GM21423 (cell line): Measurements from ENCODE around the gene TBX3.

Source experiments
- ATAC-seq: cut with Tn5 transposase; IDR thresholded peaks from one replicate; pipeline ENCODE4 v1.9.1; 2021; ENCODE audit warnings: mild to moderate bottlenecking, moderate library complexity; ENCODE audit not compliant: unreplicated experiment

Gene TBX3

DNA sequence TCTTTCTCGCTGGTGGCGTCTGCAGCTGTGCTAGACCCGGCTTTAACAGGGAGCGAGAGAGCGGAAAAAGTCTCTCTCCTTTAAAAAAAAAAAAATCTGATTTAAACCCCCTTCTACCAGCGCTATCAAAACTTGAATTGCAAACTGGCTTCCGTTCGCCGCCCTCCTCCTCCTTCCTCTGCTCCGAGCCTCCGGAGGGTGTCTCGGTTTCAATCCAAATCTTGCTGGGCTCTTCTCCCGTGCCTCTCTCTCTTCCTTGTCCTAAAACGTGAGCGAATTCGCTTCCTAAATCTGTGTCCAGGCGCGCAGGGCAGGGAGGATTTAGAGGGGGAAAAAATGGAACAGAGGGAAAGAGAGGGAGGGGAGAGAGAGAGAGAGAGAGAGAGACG lies 272 bp downstream of the TBX3 start:
- no peak for ATAC-seq

DNA sequence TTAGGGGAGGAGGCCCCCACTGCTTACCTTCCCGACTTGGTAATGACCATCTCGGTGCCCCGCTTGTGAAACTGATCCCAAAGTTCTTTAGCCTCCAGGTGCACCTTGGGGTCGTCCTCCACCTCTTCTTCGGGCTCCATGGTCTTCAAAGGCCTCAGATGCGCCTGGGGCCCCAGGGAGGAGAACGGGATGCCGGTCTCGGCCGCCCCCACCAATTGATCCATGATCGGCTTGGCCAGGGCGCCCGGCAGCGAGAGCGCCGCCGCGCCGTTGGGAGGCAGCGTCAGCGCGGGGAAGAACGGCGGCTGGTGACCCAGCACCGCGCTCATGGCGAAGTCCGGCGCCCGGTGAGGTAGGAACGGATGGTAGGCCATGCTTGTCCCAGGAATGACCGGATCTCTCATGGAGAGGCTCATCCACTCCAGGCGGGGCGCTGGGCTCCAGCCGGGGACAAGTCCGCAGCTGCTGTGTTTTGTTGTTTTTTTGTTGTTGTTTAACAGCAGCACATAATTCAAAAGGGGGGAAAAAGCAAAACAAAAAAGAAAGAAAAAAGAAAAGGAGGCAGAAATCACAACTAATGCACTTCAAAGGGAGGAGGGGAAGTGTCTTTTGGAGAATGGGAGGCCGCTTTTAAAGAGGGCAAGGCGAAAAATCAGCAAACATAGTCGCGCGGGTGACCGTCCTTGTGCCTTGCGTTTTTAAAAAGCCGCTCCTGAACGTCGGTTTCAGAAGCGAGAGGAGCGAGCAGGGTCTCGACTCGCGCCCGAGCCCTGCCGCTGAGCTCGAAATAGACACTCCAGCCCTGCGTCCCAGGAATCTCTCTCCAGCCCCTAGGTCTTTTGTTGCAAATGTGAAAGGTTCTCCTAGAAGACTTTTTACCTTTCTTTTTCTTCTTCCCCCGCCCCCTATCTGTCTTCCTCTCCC lies 928 bp downstream of the TBX3 start:
- no peak for ATAC-seq

DNA sequence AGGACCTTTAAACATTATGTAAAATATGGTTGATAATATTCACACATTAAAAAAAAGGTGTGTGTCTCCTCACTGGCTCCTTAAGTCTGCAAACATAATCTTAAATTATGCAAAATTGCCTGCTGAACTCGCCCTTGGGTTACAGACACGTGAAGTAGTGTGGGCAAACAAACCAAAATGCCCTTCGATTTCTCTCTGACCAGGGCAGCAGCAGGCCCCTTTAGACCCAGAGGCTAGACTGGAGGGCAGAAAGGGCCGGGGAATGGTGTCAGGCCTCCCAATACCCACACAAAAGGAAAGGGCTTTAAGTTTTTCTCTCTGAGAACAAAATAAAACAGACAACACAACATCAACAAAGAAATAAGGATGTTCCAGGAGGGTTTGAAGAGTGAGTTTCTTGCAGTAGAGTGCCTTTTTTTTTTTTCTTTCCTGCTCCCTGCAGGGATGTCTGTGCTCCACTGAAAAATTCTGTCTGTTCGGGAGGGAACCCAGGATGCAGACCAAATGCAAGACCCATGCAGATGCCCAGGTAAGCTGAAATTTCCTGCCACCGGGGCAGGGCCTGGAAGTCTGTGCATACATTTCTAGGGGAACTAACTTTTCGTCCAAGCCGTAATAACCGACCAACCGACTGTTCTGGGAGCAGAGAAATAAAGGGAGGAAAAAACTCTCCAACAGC lies 1.7 kb downstream of the TBX3 start:
- no peak for ATAC-seq

DNA sequence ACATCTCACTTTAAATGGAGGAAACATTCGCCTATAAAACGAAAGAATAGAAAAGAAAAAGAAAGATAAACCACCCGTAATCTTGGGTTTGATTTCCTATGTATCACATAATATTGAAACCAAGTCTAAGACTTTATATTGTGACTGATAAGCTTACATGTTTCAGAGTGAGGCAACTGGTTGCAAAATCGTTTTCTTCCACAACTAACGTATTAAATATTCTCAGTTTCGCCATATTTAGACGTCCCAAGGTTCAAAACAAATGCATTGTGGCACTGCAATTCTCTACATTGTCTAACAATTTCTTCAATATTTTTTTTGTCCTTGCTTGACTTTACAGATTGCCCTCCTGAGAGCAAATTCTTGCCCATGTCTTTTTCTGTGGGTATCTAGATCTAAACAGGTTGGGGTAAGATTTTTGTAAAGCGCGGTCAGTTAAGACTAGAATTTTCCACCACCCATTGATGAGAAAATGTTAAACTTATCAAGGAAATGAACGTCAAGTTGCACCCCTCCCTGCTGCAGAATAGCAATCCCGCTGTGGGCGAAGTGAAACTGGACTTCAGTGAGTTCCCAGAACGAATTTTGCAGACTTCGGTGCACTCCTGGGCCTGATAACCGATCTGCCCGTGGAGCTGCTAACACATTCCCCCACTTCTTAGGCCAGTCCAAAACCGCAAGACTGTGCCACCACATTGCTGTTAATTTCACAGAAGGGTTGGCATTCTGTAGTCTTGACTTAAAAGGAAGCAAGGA lies 2.7 kb downstream of the TBX3 start:
- ATAC-seq, result no peak

DNA sequence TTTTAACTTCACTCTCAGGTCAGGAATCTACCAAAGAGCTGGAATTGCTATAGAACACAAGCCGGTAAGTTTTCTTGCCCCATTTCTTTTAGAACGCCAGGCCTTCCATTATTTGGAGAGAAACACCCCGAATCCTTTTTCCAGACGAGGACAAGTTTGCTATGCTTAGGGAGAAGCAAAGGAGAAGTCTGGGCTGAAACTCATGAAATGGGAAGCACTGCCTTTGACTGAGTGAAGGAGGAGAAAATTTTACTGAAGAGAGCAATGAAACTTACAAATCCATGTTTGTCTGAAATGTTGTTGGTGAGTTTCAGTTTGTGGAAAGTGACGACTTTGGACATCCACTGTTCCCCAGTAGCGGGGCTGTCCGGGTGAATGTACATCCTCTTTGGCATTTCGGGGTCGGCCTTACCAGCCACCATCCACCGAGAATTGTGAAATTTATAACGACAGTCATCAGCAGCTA lies 3.3 kb downstream of the TBX3 start:
- ATAC-seq, result no peak

DNA sequence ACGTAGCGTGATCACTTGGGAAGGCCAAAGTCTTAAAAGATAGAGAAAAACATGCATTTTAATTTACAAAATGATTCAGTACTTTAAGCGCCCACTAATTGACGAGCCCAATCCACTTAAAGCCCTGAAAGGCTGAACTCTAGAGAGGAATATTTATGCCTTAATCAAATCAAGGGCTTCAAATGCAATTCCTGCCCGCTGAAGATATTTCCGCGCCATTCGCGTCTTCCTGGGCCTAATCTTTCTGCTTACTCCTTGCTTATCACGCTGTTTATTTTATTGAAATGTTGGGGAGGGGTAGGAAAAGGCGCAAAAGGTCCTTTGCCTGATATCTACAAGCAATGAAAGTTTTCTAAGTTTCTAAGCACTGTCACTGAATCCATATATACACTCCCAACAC lies 4.0 kb downstream of the TBX3 start:
- ATAC-seq, result no peak

DNA sequence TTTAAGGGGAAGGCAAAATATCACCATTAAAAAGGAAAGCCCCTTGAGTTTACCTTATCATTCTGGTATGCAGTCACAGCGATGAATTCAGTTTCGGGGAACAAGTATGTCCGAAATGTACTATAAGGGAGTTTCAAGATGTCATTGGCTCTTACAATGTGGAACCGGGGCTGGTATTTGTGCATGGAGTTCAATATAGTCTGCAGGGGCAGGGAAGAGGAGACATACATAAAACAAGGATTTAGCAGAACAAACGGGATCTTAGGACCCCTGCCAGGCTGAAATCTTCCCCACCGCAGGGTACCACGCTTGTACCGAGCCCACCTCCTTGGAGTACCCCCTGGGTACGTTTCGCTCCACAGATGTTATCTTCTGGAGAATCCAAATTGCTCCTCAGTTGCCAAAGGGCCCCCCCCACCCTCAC lies 4.5 kb downstream of the TBX3 start:
- no peak for ATAC-seq

DNA sequence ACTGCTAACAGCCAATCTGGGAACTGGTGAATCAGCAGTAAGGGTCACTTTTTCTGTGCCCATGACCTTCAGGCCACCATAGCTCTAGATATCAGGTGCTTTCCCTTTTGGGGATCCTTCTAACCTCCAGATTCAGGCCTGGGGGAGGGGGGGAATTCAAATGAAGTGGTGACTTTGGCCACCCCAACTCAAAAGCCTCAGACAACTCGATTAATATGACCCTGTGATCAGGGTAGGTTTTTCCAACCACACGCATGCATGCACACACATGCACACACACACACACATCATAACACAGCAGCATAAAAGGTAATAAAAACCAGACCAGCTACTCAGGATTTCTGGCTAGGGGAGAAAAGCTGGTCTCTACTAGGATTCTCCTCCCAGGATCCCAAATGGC lies 5.3 kb downstream of the TBX3 start:
- no peak for ATAC-seq

DNA sequence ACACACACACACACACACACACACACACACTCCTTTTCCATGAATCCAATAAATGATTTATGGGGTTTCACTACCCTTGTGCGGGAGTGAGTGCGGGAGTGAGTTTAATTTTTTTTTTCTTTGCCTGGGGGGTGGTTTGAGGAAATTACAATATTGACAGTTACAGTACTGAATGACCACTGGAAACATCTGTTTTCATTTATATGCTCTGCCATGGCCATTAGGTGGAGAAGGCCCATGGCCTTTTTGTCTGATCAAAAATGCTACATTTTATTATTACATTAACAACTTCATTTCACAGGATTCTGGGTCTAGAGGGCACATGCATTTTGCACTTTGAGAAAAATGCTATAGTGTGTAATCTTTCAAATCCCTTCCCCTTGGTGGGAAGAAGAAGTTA lies 5.9 kb downstream of the TBX3 start:
- ATAC-seq, result no peak

DNA sequence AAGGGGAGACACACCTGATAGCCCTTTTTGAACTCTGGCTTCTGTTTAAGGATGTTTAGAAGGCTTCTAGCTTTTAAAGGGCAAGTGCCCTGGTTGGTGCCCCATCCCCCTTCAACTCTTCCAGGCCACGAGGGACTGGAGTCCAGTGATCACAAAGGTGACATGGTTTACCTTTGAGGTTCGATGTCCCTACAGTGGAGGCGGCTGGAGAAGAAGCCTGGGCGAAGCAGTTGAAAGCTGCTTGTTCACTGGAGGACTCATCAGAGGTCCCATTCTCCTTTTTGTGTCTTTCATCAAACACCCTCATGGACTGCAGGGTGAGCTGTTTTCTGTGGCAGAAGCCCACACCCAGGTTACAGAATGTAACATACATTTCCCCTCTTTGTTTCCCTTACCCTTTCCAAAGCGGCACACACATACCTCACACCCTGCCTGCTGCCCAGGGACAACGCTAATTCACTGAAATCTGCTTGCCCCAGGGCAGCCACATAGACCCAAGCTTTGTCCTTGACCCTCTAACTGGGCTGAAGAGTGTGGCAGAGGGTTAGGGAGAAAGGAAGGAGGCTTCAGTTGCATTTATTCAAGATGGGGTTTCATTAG lies 7.7 kb downstream of the TBX3 start:
- no peak for ATAC-seq

DNA sequence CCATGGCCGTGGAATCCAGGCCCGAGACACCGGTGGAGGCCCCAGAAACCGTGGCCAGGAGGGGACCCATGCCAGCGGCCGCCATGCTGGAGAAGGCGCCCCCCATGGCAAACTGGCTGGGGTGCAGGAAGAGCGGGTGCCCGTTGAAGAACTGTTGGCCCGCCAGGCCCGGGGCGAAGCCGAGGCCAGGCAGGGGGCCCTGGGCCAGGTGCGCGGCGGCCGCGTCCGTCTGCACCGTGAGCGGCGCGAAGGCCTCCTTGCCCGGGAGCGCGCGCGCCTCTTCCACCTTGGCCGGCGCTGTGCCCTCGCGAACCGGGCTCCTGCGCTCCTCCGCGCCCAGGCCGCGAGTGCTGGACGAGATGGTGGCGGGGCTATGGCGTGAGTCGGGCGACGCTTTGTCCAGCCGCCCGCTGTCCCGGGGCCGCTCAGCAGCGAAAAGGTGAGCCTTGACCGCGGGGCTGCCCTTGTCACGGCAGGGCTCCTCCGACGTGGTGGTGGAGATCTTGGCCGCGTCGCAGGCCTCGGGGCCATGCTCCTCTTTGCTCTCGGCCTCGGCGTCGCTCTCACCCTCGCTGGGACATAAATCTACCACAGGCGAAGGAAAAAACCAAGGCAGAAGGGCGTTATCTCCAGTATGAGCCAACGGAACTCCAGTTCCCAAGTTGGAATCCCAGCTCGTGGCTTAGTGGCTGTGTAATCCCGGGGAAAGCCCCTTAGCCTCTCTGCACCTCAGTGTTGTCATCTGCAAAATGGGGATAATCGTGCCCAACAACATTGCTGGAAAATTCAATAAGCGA lies 9.5 kb downstream of the TBX3 start:
- no peak for ATAC-seq

DNA sequence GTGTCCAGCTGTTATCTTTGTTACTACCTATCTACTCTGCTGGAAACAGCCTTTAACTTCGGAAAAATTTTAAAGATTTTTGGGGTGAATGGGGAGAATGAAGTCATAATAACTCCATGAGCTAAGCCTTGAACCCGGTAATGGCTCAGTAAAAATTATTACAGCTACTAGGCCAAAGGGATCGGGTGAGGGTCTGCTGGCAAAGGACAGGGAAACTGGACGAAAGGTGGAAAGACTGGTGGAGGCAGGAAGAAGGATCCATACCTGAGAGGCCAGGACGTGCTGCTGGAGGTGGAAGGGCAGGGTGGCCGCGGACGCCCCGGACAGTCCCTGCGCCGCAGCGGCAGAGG lies 10.1 kb downstream of the TBX3 start:
- ATAC-seq, result no peak

DNA sequence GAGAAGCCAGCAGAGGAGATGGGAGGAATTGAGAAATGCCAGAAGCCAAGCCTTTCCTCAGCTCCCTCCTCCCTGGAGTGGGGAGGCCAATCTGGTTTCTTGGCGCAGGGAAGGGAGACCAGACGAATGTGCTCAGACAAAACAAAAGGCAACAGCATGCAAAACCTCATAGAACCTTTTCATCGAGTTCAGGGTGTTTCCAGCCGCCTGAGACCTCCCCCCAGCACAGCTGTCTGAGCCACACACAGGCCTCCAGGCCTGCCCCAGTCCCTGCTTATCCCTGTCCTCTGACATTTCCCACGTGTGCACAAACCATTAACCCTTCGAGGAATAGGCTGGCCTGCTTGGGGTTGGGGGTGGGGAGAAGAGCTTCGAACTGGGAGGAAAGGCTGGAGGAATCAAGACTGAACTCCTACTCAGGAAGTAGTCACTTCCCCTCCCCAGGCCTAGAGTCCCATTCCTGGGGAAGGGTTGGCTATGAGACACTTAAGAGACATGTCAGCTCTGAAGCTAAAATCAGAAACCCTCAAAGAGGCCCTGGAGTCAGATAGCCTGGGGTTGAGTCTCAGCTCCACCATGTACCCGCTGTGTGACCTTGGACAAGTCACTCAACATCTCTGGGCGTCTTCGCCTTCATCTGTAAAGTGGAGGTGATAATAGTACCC lies 10.7 kb downstream of the TBX3 start:
- ATAC-seq, result no peak

DNA sequence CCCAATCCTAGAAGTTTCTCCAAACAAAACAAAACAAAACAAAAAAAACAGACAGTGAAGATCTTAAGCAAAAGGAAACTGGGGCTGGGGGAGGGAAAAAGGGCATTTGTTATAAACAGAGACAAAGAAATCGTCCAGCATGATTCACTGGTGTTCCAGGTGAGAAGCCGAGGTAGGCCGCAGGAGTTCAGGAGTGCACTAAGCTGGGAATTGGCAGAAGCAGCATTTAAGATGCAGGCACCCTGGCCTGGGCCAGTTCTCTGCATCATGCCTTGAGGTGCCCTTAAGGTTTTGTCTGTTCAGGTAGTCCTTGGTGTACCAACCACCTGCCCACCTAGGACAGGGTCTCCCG lies 11.2 kb downstream of the TBX3 start:
- no peak for ATAC-seq

DNA sequence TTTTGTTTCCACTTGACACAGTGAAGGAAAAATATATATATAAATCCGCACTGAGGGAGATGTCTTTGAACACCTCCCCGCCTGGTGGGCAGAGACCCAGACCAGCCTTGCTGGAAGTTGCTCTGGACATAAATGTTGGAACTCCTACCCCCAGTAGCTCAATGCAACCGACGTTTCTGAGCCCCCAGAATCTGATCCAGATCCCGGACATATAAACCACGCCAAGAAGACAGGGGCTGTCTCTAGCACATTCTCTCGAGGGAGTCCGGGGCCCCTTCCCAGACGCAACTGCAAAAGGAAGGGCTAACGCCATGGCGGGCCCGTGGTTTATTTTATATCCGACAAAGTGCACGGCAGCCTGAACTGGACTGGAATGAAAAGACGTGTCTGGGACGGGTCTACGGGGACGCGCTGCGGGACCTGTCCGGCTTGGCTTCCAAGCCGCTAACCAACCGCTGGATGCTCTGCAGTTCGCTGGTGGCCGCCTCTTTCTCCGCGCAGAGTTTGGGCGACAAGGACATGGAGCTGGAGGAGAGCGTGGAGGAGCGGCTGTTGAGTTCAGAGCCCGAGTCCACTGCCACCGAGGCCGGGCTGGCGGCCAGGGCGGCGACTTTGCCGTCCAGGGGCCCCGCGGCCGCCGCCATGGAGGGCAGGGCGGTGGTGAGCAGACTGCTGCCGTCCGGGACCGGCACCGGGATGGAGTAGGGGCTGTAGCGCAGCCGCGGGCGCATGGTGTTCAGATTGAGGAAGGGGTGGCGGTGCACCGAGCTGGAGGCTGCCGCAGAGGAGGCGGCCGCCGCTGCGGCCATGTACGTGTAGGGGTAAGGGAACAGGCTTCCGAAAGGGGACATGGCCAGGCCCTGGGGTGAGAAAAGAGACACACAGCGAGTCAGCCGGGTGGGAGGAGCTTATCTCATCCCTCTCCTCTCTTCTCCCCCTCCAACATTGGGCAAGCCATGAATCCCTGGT lies 12.2 kb downstream of the TBX3 start:
- no peak for ATAC-seq

DNA sequence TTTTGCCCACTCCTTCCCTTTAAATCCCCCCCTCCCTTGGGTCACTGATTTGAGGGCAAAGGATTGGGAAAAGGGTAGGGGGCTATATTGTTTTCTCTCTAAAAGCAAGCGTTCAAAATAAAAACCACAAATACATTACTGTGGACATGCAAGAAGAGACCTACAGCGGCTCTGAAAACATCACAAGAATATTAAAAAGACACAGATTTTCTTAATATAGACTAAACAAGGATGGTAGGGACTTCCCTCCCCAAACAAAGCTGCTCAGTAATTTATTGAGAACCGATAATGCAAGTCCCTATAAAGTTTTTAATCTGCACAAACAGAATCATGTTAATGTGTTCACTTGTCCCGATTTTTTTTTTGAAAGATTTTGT lies 12.9 kb downstream of the TBX3 start:
- no peak for ATAC-seq

DNA sequence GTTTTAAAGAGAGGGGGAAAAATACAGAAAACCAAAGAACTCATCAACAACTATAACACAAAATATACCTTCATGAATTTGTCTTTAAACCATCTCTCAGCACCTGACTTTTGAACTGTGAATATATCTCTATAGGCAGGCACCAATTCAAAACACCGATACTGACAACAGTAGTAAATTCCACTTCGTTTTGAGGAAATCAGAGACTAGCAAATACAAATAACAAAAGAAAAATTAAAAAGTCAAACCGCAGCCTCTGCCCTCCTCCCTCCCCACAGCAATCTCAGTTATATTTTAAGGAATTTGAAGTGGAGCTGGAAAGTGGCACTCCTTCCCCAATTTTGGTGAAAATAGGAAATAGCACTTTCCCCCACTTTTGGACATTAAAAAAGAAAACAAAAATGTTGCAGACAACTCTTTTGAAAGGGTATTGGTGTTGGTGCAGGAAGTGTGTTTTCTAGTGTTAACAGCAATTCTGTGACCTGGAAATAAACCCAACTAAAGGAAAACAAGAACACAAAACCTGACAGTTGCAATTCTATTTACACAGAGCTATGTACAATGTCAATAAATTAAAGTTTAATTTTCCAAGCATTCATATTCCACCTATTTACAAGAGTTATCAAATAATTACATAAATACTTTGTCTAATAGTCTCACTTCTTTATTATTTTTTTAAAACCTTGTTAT lies 13.5 kb downstream of the TBX3 start:
- ATAC-seq, result no peak
